Activated CD8-positive, alpha-beta memory T cell treated with anti-CD3 and anti-CD28 coated beads, Interleukin-2, amount 50 U/mL, for 1 hour (primary cell): ENCODE measurements around the gene CACNA1G.

Experiments
- DNase-seq: peaks from one replicate; pipeline ENCODE4 v3.0.0-alpha.2; 2020; ENCODE audit errors: extremely low read depth

The CACNA1G gene

GRCh38 chr17:50632637-50633036 lies 72.1 kb downstream of the CACNA1G start:
- no peak for DNase-seq

DNA sequence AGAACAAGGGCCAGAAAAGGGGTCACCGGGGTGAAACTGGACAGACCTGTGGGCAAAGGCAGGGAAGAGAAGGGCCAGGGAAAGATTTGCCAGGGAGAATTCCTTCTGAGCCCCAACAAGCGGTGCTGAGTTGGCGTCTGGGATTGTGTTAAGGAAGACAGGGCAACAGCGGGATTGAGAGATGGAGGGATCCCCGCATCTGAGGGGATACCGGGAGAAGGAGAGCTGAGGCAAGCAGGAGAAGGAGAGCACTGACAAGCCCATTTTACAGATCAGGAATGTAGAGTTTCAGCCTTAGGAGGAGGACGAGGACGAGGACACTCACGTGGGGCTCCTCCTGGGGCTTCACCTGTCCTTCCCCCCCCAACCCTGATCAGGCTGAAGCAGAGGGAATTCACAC lies 73.2 kb downstream of the CACNA1G start:
- DNase-seq = no peak

DNA sequence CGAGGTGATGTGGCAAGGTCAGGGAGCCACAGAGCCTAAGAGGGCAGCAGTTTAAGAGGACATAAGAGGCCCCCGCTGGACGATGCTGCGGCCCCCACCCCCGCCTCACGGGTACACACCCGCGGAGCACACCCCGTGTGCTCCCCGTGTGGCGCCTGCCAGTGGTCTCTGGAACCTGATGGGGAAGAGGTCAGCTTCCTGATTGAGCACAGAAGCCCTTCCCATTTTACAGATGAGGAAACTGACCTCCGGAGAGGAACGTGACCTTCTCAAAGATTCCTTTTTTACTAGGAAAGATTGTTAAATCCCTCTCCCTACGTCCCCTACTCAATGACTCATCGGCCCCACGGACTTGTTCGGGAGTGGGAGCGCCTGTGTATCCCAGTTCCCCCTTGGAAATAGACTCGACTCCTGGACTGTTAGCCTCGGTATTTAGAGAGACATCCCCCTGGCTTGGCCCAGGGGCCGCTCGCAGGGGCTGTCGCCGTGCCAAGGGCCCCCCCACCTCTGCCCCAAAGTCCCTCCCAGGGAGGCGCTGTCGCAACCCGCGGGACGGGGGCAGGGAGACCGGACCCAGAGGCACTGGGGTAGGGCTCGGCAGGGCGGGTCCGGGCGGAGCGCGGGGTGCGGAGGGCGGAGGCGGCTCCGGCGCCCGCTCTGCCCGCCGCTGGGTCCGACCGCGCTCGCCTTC lies 73.9 kb downstream of the CACNA1G start, which contains the start of gene ABCC3:
TSS of gene ABCC3 (plus strand) at position 658 of the 691 bp plus-strand sequence. CDS start 56 bp downstream, outside the sequence.
- DNase-seq = no peak

GRCh38 chr17:50634915-50635731 lies 74.6 kb downstream of the CACNA1G start:
- DNase-seq = no peak

DNA sequence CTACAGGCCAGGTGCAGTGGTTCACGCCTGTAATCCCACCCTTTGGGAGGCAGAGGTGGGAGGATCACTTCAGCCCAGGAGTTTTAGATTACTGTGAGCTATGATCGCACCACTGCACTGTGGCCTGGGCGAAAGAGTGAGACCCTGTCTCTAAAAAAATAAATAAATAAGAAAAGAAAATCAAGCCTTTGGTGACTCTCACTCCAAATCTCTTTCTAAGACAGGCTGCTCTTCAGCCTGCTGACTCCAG lies 75.1 kb downstream of the CACNA1G start:
- no peak for DNase-seq

DNA sequence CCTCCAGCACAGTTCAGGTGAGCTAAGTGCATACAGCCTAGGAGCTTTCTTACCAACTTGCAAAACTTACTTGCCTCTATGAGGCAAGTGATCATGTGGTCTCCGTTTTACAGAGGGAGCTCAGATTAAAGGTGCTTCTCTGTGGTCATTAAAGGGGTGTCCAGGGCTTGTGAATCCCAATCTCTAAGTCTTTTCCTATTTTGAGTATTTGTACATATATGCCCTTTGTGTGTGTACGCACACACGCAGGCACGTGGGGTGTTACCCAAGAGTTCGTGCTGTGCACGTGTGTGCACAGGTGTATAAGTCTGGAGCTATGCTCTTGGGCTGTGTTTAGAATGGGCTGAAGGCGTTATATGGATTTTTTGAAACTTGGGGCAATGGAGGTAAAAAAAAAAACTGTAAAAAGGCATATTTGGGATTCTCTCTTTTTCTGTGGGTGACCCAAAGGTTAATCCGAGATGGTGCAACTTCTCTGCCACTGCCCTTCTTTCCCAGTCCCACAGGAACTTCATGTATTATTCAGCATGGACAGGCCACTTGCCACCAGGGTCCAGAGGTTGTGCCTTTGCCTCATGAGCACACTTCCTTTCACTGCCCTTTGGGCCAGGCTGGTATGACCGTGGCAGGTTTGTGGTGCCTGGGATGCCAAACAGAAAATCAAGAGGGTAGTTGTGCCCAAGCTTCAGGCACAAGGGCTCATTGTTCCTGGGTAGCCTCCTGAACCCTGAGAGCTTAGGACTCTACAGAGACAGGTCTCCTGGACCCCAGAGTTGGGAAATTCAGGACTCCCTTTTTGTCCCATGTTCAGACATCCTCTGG lies 75.7 kb downstream of the CACNA1G start:
- no peak for DNase-seq

GRCh38 chr17:50636804-50637195 lies 76.3 kb downstream of the CACNA1G start:
- DNase-seq = no peak

DNA sequence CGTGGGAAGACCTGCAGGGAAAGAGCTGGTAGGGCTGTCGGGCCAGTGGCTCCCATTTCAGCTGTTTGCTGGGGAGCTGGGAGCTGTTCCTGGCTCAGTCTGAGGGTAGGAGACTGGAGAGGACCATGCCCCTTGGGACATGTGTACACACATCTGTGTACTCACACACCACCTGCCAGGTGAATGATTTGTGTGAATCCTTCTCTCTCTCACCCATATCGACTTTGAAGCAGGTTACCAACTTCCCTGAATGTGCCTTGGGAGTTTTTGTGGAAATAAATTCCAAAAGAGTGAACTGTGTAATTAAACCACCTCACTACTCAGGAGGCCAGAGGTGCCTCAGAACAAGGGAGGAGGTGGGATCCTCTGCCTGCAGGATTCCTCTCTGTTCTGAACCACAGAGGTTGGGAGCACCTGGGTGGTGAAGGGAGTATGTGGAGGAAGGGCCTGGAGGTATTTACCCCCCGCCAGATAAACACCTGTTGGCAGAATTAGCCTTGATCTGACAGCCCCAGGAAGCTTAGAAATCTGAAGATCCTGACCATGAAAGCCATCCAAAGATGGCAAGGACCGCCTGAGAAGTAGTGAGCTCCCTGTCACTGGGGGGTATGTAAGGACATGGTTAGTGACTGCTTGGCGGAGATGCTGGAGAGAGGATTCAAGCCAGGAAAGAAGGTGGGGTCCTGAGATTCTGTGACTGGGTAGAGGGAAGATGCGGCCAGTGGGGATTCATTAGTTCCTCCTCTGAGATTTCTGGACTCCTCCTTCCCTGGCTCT lies 77.5 kb downstream of the CACNA1G start:
- DNase-seq = no peak

DNA sequence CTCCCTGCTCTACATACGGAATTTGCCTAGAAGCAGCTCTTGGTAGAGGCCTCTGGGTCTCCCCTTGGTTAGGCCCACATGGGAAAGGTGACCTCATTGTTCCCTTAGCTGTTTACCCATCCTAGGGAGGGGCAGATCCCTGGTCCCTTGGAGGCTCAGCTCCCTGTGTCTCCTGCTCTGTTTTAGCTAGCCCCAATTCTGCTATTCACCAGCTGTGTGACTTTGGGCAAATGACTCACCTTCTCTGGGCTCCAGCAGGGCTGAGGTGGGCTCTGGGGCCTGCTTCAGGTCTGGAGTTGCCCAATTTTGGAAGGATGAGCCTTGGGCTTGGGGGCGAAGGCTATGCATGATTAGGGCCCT lies 78.1 kb downstream of the CACNA1G start:
- no peak for DNase-seq

DNA sequence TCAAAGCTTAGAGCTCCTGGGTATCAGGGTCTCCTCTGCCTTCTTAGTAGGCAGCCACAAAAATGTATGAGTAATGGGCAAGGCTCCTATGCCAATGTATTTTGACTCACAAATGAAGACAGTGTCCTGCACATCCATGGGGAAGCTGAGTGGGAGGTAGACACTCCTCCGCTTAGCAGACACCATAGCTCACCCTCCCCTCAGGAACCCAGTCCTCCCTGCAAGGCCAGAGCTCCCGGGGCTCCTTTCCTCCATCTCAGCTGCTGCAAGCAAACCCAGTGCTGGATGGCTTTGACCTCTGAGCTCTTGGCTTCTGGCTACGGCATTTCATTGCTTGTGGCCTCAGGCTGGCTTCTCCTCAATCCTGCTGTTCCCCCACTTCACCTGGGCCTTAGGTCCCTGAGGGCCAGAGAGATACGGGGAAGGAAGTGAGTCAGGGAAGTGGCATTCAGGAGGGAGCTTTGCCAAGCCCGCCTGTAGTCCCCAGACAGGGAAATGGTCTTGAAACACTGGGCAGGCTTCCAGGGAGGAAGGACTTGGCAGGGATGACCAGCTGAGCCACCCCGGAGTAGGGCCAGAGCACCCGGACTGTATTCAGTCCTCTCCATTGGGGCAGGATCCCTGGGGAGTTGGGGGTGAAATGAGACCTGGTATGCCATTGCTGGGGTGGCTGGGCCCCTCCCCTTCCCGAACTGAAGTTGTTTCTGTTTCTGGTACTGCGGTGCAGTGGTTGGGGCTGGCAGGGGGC lies 78.6 kb downstream of the CACNA1G start:
- DNase-seq = no peak

GRCh38 chr17:50640686-50641351 lies 80.3 kb downstream of the CACNA1G start:
- DNase-seq = no peak

GRCh38 chr17:50641357-50641756 lies 80.8 kb downstream of the CACNA1G start:
- no peak for DNase-seq

DNA sequence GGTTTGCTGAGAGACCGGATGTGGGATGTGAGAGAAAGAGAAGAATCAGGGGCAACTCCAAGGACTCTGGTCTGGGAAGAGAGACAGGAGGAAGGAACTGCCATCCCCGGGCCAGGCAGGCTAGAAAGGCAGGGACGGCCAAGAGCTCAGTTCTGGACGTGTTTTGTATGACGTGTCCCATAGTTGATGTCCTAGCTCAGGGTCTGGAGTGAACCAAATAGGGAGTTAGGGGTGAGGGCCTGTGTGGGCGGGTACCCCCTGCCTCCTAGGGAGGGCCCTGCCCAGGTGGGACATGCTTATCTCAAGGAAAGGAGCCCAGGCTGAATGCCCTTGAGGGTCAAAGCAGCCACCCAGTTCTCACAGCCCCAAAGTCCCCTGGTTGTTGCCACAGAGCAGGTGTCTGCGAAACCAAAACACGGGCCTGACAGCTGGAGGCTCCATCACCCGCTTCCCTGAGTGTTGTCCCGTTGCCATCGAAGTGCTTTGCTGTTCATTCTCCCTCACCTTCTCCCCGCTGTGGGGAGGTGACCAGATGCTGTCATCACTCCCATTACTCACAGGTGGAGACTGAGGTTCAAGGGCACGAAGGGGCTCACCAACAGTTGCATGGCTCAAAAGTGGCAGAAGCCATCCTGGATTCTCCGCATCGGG lies 81.7 kb downstream of the CACNA1G start:
- DNase-seq = no peak

- DNase-seq = no peak
Observed at GRCh38 chr17:50642722-50643656, 82.5 kb downstream of the CACNA1G start.

DNA sequence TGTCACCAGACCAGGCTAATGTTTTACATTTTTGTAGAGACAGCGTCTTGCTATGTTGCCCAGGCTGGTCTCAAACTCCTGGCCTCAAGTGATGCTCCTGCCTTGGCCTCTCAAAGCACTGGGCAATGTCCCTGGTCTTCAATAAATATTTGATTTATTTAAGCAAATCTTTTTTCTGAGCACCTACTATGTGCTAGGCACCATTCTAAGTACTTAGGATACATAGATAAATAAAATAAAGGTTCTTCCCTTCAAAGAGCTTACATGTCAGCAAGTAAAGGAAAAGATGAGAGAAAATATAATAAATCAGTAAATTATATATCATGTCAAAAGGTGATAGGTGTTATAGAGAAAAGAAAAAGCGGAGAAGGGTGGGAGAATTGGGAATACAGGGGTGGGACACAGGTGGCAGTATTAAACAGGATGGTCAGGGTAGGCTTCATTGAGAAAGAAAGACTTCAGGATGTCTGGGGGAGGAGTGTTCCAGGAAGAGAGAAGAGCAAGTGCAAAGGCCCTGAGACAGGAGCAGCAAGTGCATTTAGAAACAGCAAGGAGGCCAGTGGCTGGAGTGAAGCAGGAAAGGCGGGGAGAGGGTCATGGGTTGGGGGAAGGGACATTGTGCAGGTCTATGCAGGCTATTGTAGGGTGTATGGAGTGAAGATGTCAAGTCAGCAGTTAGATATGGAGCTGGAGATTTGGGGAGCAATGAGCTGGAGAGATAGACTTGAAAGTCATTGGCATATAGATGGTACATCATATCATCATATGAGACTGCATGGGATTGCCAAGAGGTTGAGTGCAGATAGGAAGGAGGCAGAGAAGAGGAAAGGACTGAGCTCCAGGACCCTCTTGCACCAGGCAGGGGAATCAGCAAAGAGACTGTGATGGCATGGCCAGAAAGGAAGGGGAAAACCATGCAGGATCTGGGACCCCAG lies 85.5 kb downstream of the CACNA1G start:
- DNase-seq = no peak

- no peak for DNase-seq
Observed at GRCh38 chr17:50647187-50647586, 86.7 kb downstream of the CACNA1G start.

DNA sequence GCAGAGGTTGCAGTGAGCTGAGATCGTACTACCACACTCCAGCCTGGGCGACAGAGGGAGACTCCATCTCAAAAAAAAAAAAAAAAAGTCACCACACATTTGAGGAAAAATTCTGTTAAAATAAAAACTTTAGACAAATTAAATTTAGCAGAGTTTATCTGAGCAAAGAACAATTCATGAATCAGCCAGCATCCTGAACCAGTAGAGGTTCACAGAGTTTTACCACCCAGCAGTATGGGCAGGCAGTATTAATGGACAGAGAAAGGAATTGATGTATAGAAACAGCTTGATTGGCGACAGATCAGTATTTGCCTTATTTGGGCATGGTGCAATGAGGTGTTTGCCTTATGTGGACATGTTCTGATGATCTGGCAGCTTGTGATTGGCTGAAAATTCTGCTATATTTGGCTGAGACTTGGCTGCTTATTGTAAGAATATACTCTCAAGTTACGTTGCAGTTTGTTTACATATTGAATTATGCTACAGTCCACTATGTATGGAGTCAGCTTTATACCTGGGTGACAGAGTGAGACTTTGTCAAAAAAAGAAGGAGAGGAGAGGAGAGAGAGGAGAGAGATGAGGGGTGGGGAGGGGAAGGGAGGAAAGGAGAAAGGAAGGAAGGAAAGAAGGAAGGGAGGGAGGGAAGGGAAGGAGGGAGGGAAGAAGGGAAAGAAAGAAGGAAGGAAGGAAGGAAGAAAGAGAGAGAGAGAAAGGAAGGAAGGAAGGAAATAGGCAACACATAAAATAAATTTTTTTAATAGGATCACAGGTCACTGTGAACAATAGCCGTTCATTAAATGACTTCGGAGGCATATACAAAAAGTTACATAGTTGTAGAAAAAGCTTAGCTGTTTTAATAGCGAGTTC lies 88.8 kb downstream of the CACNA1G start:
- DNase-seq = no peak
